HepG2 (cell line): ENCODE data around the gene XPO5. TPM values are rescaled to one million over a fixed set of nuclear protein-coding genes. Genes with fewer than 3 reads are reported as not detected.
A peak's percentile ranks its signal among the peaks of the same experiment; 100 is the strongest.

Experiments
- AGO2 ChIP-seq: fragments of 200-400 bp; formaldehyde crosslinking; optimal IDR thresholded peaks from 2 replicates; pipeline ENCODE3; 2017; ENCODE audit warnings: mild to moderate bottlenecking, low read depth, low read length, moderate library complexity
- CBX2 ChIP-seq, 2 experiments: fragments of 200-600 bp in 1 of 2; sonication (generic); formaldehyde crosslinking in 1 of 2; IDR thresholded peaks; 2 replicates each; pipeline versions ENCODE4 v1.7.0 to v1.8.1; 2018 to 2022; ENCODE audit warnings: low read depth in 2 of 2, low read length in 1 of 2, mild to moderate bottlenecking in 1 of 2, missing genetic modification reagents in 1 of 2
- EEA1 ChIP-seq: sonication (generic); formaldehyde crosslinking; IDR thresholded peaks from 2 replicates; pipeline ENCODE4 v1.5.1; 2020; ENCODE audit warnings: mild to moderate bottlenecking, missing genetic modification reagents, borderline replicate concordance
- GLMP ChIP-seq: sonication (generic); formaldehyde crosslinking; IDR thresholded peaks from 2 replicates; pipeline ENCODE4 v1.9.0; 2021; ENCODE audit warnings: missing genetic modification reagents, mild to moderate bottlenecking, borderline replicate concordance
- MIER2 ChIP-seq: IDR thresholded peaks from 2 replicates; pipeline ENCODE4 v1.6.1; 2016; ENCODE audit warnings: missing biosample characterization, missing genetic modification reagents
- RARA ChIP-seq: IDR thresholded peaks from 2 replicates; pipeline ENCODE4 v1.6.1; 2016; ENCODE audit warnings: missing genetic modification reagents, missing compliant biosample characterization
- SMC3 ChIP-seq: IDR thresholded peaks from 2 replicates; pipeline ENCODE4 v1.6.1; 2011; ENCODE audit warnings: low read length, improper control_type of control experiment
- SRSF9 ChIP-seq: fragments of 200-400 bp; formaldehyde crosslinking; IDR thresholded peaks from 2 replicates; pipeline ENCODE4 v1.6.1; 2018; ENCODE audit warnings: borderline replicate concordance, mild to moderate bottlenecking, low read depth, low read length; ENCODE audit not compliant: insufficient read depth, poor library complexity, severe bottlenecking
- TCF7L2 ChIP-seq: IDR thresholded peaks from 2 replicates; pipeline ENCODE4 v1.6.1; 2011; ENCODE audit warnings: mild to moderate bottlenecking, low read depth, low read length, moderate library complexity
- ZNF12 ChIP-seq: sonication (generic); formaldehyde crosslinking; IDR thresholded peaks from 2 replicates; pipeline ENCODE4 v1.5.0; 2020; ENCODE audit warnings: missing genetic modification reagents
- ZNF354B ChIP-seq: sonication (generic); formaldehyde crosslinking; IDR thresholded peaks from 2 replicates; pipeline ENCODE4 v1.8.0; 2022; ENCODE audit warnings: mild to moderate bottlenecking, missing genetic modification reagents
- ZNF451 ChIP-seq: sonication (generic); formaldehyde crosslinking; IDR thresholded peaks from 2 replicates; pipeline ENCODE4 v1.5.0; 2020; ENCODE audit warnings: mild to moderate bottlenecking, missing genetic modification reagents
- ZNF530 ChIP-seq: sonication (generic); formaldehyde crosslinking; IDR thresholded peaks from 2 replicates; pipeline ENCODE4 v1.5.0; 2020; ENCODE audit warnings: low read depth, mild to moderate bottlenecking, missing genetic modification reagents
- ZNF549 ChIP-seq: sonication (generic); formaldehyde crosslinking; IDR thresholded peaks from 2 replicates; pipeline ENCODE4 v1.5.0; 2020; ENCODE audit warnings: missing genetic modification reagents
- ZNF564 ChIP-seq: sonication (generic); formaldehyde crosslinking; IDR thresholded peaks from 2 replicates; pipeline ENCODE4 v1.8.1; 2023; ENCODE audit warnings: mild to moderate bottlenecking, missing genetic modification reagents
- ZXDC ChIP-seq: sonication (generic); formaldehyde crosslinking; IDR thresholded peaks from 2 replicates; pipeline ENCODE4 v1.5.0; 2020; ENCODE audit warnings: mild to moderate bottlenecking, missing genetic modification reagents
- polyA plus RNA-seq, 8 experiments: library from polyadenylated mRNA; depleted of rRNA in 3 of 8; stranded (reverse) in 7 of 8; unstranded in 1 of 8; fragments of >200 nt; fragmentation: Illumina TruSeq in 4 of 8; extraction: Trizol in 4 of 8; gene quantifications; 2 replicates each; pipeline versions ENCODE4 v1.2.1 to v1.2.3, GENCODE V29; 2011 to 2016; ENCODE audit warnings: low read depth in 4 of 8, missing spikeins in 1 of 8, mixed read lengths in 1 of 8; ENCODE audit not compliant: insufficient read depth in 1 of 8
- total RNA-seq, 5 experiments: library from RNA; depleted of rRNA; stranded (reverse); fragments of >200 nt; fragmentation: Illumina TruSeq; extraction: Trizol; gene quantifications; 2 replicates each; pipeline ENCODE4 v1.2.3, GENCODE V29; 2016; ENCODE audit warnings: low read depth in 1 of 5
- TF ChIP-seq, protein P1 (sequence below): sonication (generic); formaldehyde crosslinking; IDR thresholded peaks from 2 replicates; pipeline ENCODE4 v1.8.0; 2022; ENCODE audit warnings: mild to moderate bottlenecking, missing genetic modification reagents, borderline replicate concordance
- TF ChIP-seq, protein P2 (sequence below): sonication (generic); formaldehyde crosslinking; IDR thresholded peaks from 2 replicates; pipeline ENCODE4 v1.5.0; 2020; ENCODE audit warnings: mild to moderate bottlenecking, missing genetic modification reagents, moderate library complexity
- TF ChIP-seq, protein P3 (sequence below): sonication (generic); formaldehyde crosslinking; IDR thresholded peaks from 2 replicates; pipeline ENCODE4 v1.4.0; 2020; ENCODE audit warnings: missing genetic modification reagents, borderline replicate concordance

Gene XPO5
- total and polyA plus RNA-seq, 2 of the 13 experiments (the other 11 are each of a cell fraction or from before 2014, with no cell fraction given) = 52.2 to 68.0 TPM

DNA sequence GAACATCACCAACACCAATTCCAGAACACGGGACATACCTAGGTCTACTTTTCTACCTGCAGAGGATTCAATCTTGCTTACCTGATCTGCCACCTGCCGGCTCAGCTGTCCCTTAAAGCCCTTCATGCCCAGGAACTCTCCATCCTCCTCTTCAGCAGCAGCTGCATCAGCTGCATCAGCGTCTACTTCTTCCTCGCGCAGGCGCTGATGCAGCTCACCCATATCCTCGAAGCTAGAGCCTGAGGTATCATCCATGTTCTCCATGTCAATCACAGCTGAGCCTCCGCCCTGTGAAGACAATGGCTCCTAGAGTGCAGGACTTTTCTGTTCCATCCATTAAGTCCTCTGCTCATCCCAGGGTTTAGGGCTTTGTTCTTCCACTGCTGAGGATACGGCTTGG lies 60.0 kb downstream of the XPO5 start (continued):
- TF ChIP-seq, protein P1, sequence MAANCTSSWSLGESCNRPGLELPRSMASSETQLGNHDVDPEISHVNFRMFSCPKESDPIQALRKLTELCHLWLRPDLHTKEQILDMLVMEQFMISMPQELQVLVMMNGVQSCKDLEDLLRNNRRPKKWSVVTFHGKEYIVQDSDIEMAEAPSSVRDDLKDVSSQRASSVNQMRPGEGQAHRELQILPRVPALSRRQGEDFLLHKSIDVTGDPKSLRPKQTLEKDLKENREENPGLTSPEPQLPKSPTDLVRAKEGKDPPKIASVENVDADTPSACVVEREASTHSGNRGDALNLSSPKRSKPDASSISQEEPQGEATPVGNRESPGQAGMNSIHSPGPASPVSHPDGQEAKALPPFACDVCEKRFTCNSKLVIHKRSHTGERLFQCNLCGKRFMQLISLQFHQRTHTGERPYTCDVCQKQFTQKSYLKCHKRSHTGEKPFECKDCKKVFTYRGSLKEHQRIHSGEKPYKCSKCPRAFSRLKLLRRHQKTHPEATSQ (CRISPR knock-in tag) = no peak
- TF ChIP-seq EEA1 (CRISPR knock-in tag) (no peak), ZNF549 (CRISPR knock-in tag) (no peak), ZNF12 (CRISPR knock-in tag) (no peak), ZNF564 (CRISPR knock-in tag) (no peak), AGO2 (no peak), MIER2 (CRISPR knock-in tag) (no peak), ZNF354B (no peak), ZXDC (no peak), CBX2 (IDR thresholded peaks at IDR 0.05; ENCODE audit: low read depth, low read length) (no peak), CBX2 (CRISPR knock-in tag; IDR thresholded peaks at IDR 0.05; ENCODE audit: low read depth) (no peak), ZNF451 (CRISPR knock-in tag) (no peak), ZNF530 (CRISPR knock-in tag) (no peak), GLMP (CRISPR knock-in tag) (no peak), TCF7L2 (no peak), RARA (CRISPR knock-in tag) (no peak), SRSF9 (no peak), SMC3 (no peak)
- TF ChIP-seq, protein P2, sequence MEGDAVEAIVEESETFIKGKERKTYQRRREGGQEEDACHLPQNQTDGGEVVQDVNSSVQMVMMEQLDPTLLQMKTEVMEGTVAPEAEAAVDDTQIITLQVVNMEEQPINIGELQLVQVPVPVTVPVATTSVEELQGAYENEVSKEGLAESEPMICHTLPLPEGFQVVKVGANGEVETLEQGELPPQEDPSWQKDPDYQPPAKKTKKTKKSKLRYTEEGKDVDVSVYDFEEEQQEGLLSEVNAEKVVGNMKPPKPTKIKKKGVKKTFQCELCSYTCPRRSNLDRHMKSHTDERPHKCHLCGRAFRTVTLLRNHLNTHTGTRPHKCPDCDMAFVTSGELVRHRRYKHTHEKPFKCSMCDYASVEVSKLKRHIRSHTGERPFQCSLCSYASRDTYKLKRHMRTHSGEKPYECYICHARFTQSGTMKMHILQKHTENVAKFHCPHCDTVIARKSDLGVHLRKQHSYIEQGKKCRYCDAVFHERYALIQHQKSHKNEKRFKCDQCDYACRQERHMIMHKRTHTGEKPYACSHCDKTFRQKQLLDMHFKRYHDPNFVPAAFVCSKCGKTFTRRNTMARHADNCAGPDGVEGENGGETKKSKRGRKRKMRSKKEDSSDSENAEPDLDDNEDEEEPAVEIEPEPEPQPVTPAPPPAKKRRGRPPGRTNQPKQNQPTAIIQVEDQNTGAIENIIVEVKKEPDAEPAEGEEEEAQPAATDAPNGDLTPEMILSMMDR (CRISPR knock-in tag) = 0 out of 2 replicates have a peak, but pooled peaks have one; percentile 19
- TF ChIP-seq, protein P3, sequence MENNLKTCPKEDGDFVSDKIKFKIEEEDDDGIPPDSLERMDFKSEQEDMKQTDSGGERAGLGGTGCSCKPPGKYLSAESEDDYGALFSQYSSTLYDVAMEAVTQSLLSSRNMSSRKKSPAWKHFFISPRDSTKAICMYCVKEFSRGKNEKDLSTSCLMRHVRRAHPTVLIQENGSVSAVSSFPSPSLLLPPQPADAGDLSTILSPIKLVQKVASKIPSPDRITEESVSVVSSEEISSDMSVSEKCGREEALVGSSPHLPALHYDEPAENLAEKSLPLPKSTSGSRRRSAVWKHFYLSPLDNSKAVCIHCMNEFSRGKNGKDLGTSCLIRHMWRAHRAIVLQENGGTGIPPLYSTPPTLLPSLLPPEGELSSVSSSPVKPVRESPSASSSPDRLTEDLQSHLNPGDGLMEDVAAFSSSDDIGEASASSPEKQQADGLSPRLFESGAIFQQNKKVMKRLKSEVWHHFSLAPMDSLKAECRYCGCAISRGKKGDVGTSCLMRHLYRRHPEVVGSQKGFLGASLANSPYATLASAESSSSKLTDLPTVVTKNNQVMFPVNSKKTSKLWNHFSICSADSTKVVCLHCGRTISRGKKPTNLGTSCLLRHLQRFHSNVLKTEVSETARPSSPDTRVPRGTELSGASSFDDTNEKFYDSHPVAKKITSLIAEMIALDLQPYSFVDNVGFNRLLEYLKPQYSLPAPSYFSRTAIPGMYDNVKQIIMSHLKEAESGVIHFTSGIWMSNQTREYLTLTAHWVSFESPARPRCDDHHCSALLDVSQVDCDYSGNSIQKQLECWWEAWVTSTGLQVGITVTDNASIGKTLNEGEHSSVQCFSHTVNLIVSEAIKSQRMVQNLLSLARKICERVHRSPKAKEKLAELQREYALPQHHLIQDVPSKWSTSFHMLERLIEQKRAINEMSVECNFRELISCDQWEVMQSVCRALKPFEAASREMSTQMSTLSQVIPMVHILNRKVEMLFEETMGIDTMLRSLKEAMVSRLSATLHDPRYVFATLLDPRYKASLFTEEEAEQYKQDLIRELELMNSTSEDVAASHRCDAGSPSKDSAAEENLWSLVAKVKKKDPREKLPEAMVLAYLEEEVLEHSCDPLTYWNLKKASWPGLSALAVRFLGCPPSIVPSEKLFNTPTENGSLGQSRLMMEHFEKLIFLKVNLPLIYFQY (CRISPR knock-in tag) = no peak
